Activated naive CD8-positive, alpha-beta T cell treated with anti-CD3 and anti-CD28 coated beads, Interleukin-2, amount 10 ng/mL, durations not matched to agents 7 days and 5 days (primary cell): ENCODE results near the gene PCA3. TPM values are rescaled to one million over a fixed set of nuclear protein-coding genes. Genes with fewer than 3 reads are reported as not detected.
"Not testable (repeated sequence)": the region's sequence is repeated elsewhere in the genome, so short reads cannot be mapped to it uniquely, and the experiment has no call there.

Experiments
- ATAC-seq: fragments of 150-1000 bp; cut with Tn5 transposase; one replicate; pipeline ENCODE4 v1.10.0; 2021; ENCODE audit warnings: low read depth, moderate library complexity
- POLR2A ChIA-PET: fragments of 350-600 bp; sonication (Branson Sonifier 250); formaldehyde crosslinking; loops from one replicate; lab custom pipeline; 2021; ENCODE audit warnings: antibody characterized with exemption; lab: Charles Lee
- DNase-seq: peaks from one replicate; pipeline ENCODE4 v3.0.0; 2021
- H3K27ac Mint-ChIP-seq: one replicate; pipeline ENCODE4 v1.8.0; 2022; ENCODE audit warnings: mild to moderate bottlenecking, mixed read lengths
- H3K27me3 Mint-ChIP-seq: one replicate; pipeline ENCODE4 v1.8.0; 2022; ENCODE audit warnings: mild to moderate bottlenecking, moderate library complexity, mixed read lengths
- H3K36me3 Mint-ChIP-seq: one replicate; pipeline ENCODE4 v1.8.0; 2021; ENCODE audit warnings: mild to moderate bottlenecking, mixed read lengths
- H3K4me1 Mint-ChIP-seq: one replicate; pipeline ENCODE4 v1.8.0; 2021; ENCODE audit warnings: mixed read lengths
- H3K4me3 Mint-ChIP-seq: one replicate; pipeline ENCODE4 v1.8.0; 2022; ENCODE audit warnings: mild to moderate bottlenecking, moderate library complexity, mixed read lengths
- H3K9me3 Mint-ChIP-seq: one replicate; pipeline ENCODE4 v1.8.0; 2021; ENCODE audit warnings: mixed read lengths
- total RNA-seq, 2 experiments: library from RNA; stranded (reverse); gene quantifications; one replicate each; pipeline ENCODE4 v1.2.3, GENCODE V29; 2021

PCA3 gene
- total RNA-seq, 2 experiments from 2014 or later: not detected

DNA sequence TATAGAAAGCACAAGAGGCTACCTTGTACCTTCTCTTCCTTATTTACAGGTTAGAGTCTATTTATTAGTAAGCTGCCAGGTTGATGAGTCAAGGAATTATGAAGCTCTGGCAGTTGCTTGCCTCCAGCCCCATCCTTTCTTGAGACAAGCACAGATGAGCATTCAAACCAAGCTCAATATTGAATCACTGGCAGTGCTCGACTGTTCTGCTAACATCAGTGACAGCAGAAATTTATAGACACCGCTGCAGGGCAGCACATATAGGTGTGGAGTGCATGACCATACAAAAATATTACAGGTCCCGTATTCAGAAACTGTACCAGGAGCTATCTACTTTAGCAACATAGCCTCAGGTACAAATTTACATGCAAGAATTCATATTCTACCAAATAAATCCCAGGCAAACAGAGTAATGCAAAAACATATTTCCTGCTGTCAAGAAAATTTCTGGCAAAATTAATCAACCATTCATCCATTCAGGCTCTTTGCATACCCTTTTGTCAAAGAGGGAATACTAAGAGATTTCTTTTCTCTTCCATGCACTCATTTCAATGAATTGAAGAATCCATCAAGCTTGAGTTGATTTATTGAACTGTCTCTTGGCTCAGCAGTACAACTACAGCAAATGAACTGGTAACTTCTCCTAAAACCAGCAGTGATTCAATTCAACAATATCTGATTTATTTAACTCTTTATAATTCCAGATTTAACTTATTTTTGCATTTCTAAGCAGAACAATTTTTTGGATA lies 26.9 kb upstream of the PCA3 start:
- H3K27me3 Mint-ChIP-seq: peaks cover 18% of the 10 kb centered on the region
- H3K4me3 Mint-ChIP-seq: no peak overlapping the region
- DNase-seq (no peak), ATAC-seq (no peak)
- H3K4me1 Mint-ChIP-seq: no peaks in the 10 kb centered on the region
- H3K9me3 Mint-ChIP-seq: peaks cover 5% of the 10 kb centered on the region
- no peaks in the 10 kb centered on the region for H3K36me3 Mint-ChIP-seq
- H3K27ac Mint-ChIP-seq: no peak overlapping the region
- POLR2A ChIA-PET: no interaction called here

DNA sequence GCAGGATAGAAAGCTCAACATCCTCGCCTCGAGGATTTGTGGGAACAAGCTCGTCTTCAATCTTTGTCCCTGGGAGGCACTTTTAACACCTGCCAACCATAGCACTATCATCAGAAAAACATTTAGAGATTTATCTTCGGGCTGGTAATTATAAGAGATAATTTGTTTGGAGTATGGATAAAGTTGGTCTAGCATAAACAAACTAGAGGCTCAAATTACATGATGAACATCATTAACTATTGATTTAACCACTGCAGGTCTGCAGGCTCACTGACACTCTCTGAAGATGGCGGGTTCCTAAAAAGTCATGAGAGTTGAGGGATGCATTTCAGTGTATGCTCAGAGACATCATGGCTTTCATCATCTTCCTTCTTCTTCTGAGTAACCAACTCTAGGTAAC lies 25.8 kb upstream of the PCA3 start:
- Mint-ChIP-seq H3K27ac (no peak overlapping the region), H3K4me3 (no peak overlapping the region), H3K4me1 (no peaks in the 10 kb centered on the region), H3K27me3 (peaks cover 18% of the 10 kb centered on the region), H3K9me3 (peaks cover 11% of the 10 kb centered on the region), H3K36me3 (no peaks in the 10 kb centered on the region)
- POLR2A ChIA-PET: no interaction called here
- no peak for ATAC-seq
- DNase-seq: no peak

DNA sequence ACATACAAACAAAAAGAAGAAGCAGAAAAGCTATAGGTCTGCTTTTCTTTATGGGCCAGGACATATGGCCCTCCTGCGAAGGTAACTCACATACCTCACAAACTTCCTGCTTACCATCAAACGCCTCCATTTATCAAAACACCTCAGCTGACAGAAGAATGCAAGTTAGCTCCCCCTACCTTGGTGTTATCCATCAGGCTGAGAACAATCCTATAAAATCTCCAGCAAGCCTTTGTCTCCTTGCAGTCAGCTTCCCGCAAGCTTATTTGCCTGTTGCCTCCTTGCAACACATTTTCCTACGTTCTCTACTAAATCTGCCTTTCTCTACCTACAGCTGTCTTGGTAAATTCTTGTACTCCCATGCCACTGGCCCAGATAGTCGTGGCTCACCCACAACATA lies 22.7 kb upstream of the PCA3 start:
- POLR2A ChIA-PET: no interaction called here
- Mint-ChIP-seq H3K4me3 (no peak overlapping the region), H3K27me3 (peaks cover 6% of the 10 kb centered on the region), H3K36me3 (no peaks in the 10 kb centered on the region), H3K9me3 (peaks cover 16% of the 10 kb centered on the region), H3K4me1 (no peaks in the 10 kb centered on the region), H3K27ac (no peak overlapping the region)
- DNase-seq: no peak
- no peak for ATAC-seq

DNA sequence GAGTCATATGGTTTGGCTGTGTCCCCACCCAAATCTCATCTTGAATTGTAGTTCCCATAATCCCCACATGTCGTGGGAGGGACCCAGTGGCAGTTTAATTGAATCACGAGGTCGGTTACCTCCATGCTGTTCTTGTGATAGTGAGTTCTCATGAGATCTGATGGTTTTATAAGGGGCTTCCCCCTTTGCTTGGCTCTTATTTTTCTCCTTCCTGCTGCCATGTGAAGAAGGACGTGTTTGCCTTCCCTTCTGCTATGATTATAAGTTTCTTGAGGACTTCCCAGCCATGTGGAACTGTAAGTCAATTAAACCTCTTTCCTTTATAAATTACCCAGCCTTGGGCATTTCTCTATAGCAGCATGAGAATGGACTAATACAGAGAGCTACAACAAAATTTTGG lies 21.3 kb upstream of the PCA3 start:
- POLR2A ChIA-PET, H3K4me1 Mint-ChIP-seq, DNase-seq, H3K27ac Mint-ChIP-seq, H3K36me3 Mint-ChIP-seq, H3K27me3 Mint-ChIP-seq, ATAC-seq, H3K4me3 Mint-ChIP-seq: not testable (repeated sequence)
- H3K9me3 Mint-ChIP-seq: peaks cover 16% of the 10 kb centered on the region

DNA sequence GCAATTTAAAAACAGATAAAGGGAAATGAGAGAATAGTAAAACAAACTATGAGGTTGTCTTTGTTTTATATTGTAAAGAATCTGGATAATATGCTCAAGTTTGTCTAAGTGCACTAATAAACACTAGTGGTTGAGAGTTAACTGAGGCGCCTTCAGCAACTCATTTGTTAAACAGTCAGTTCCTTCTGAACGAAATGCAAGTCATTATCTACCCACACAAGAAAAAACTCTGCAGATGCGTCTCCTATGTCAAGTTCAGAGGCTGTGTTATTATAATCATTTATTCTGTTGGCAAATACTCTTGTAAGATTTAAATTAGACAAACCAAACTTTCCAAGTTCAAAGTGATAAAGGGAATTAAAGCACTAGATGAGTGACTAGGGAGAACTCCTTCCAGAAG lies 20.3 kb upstream of the PCA3 start:
- POLR2A ChIA-PET: no interaction called here
- no peaks in the 10 kb centered on the region for H3K4me1 Mint-ChIP-seq

DNA sequence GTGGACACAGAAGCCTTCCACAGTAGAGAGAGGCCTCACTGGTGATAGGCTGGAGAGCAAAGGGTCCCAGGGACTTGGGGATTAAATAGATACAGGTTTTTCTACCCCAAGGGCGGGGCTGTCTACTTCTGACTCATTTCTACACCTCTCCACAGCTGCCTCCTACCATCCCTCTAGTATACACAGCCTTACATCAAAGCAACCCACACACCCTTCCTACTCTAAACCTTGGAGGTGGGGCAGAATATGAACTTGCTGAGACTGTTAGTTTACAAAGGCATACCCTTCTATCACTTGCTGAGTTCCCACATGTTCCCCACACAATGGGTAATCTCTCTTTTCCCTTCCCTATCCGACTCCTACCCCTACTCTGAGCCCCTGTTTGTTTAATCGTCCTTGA lies 19.9 kb upstream of the PCA3 start:
- no peak for DNase-seq
- peaks cover 16% of the 10 kb centered on the region for H3K9me3 Mint-ChIP-seq
- H3K27me3 Mint-ChIP-seq: peaks cover 6% of the 10 kb centered on the region
- POLR2A ChIA-PET: no interaction called here
- H3K4me3 Mint-ChIP-seq: no peak overlapping the region
- H3K36me3 Mint-ChIP-seq: no peaks in the 10 kb centered on the region
- no peak overlapping the region for H3K27ac Mint-ChIP-seq
- H3K4me1 Mint-ChIP-seq: no peaks in the 10 kb centered on the region
- no peak for ATAC-seq

More for the DNA sequence above, 20.3 kb upstream of the PCA3 start:
- Mint-ChIP-seq H3K27me3 (peaks cover 6% of the 10 kb centered on the region), H3K9me3 (peaks cover 16% of the 10 kb centered on the region), H3K4me3 (no peak overlapping the region), H3K36me3 (no peaks in the 10 kb centered on the region), H3K27ac (no peak overlapping the region)
- DNase-seq: no peak
- ATAC-seq: no peak

DNA sequence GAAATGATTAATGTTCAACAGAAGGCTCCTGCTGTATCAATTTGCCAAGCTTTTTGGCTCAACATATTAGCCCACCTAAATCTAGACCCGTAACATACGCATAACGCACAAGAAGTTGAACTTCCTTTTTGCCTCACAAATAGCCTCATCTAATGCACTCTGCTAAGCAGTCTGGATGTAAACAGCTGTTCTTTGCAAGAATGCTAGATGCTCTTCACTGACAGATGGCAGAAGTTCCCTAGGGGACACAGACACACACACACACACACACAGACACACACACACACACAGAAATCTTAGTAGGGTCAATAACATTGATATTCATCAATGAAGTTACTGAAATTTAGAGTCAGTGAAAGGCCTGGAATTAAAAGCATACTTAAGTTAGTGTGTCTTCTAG lies 13.2 kb upstream of the PCA3 start:
- H3K27ac Mint-ChIP-seq: no peak overlapping the region
- no peaks in the 10 kb centered on the region for H3K4me1 Mint-ChIP-seq
- H3K4me3 Mint-ChIP-seq: no peak overlapping the region
- no peaks in the 10 kb centered on the region for H3K27me3 Mint-ChIP-seq
- POLR2A ChIA-PET: no interaction called here
- H3K36me3 Mint-ChIP-seq: no peaks in the 10 kb centered on the region
- ATAC-seq (no peak), DNase-seq (no peak)
- no peaks in the 10 kb centered on the region for H3K9me3 Mint-ChIP-seq

DNA sequence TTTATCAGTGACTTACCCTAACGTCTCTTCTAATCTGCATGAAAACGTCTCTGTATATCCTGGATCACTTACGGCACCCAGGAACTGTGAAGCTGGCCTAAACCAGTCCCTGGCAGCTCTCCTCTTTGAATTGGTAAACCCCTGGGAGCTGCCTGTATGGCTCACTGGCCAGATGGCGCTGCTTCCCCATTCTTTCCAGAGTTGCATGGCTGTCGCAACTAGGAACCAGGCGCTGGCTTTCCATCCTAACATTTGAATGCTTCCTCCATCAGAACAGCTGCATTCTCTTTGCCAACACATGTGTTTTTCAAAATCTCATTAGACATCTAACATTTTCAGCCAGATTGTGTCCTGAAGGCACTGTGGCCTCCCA lies 8.0 kb upstream of the PCA3 start:
- Mint-ChIP-seq H3K27ac (no peak overlapping the region), H3K9me3 (no peaks in the 10 kb centered on the region), H3K4me1 (no peaks in the 10 kb centered on the region), H3K4me3 (no peak overlapping the region), H3K27me3 (peaks cover 2% of the 10 kb centered on the region), H3K36me3 (no peaks in the 10 kb centered on the region)
- no peak for ATAC-seq
- no peak for DNase-seq
- POLR2A ChIA-PET: no interaction called here

DNA sequence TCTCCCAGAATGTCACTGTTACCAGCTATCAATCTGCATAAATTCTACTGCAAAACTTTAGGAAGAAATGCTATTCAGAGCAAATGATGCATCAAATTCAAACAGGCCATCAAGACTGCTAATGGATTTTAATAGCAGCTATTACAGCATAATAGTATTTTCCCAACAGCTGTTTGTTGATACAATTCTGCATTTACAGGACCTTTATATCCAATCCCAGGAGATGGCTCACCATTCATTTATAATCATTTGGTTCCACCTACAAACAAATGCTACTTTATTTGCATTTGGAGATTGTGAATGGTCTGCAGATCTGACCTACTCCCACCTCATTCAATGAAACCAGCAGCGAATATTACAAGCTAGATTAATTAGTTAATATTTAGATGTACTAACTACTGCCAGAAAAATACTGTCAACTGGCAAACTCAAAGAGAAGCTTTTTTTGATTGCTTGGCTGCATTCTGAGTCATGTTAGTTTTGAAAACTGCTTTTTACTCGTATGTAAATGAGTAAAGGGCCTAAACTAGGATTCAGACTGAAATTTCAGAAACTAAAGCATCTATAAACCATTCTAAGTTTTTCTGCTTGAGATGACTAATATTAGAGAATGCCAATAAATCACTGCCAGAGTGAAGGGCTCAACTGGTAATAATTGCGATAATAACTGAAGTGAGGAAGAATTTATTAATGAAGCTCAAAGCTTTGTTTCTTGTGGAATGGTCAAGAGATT lies 7.1 kb upstream of the PCA3 start:
- peaks cover 2% of the 10 kb centered on the region for H3K27me3 Mint-ChIP-seq
- no peak for ATAC-seq
- H3K9me3 Mint-ChIP-seq: no peaks in the 10 kb centered on the region
- H3K27ac Mint-ChIP-seq: no peak overlapping the region
- H3K36me3 Mint-ChIP-seq: no peaks in the 10 kb centered on the region
- H3K4me1 Mint-ChIP-seq: no peaks in the 10 kb centered on the region
- H3K4me3 Mint-ChIP-seq: no peak overlapping the region
- no peak for DNase-seq
- POLR2A ChIA-PET: no interaction called here

DNA sequence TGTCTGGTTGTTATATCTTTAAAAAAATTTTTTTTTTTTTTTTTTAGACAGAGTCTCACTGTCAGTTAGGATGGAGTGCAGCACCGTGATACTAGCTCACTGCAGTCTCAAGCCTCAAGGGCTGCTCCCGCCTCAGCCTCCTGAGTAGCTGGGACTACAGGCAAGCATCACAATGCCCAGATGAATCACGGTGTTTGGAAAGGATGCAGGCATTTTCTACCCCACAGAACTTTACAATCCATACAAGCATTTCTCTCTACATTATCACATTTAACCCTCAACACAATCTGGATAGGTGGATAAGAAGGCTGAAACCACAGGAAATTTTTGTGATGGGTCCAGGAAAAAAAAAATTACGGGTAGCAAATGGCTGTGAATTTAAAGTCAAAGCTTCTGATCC lies 5.8 kb upstream of the PCA3 start:
- no peaks in the 10 kb centered on the region for H3K36me3 Mint-ChIP-seq
- ATAC-seq (no peak), DNase-seq (no peak)
- H3K27me3 Mint-ChIP-seq: peaks cover 2% of the 10 kb centered on the region
- H3K4me3 Mint-ChIP-seq: no peak overlapping the region
- POLR2A ChIA-PET: no interaction called here
- no peaks in the 10 kb centered on the region for H3K4me1 Mint-ChIP-seq
- H3K27ac Mint-ChIP-seq: no peak overlapping the region
- H3K9me3 Mint-ChIP-seq: no peaks in the 10 kb centered on the region

DNA sequence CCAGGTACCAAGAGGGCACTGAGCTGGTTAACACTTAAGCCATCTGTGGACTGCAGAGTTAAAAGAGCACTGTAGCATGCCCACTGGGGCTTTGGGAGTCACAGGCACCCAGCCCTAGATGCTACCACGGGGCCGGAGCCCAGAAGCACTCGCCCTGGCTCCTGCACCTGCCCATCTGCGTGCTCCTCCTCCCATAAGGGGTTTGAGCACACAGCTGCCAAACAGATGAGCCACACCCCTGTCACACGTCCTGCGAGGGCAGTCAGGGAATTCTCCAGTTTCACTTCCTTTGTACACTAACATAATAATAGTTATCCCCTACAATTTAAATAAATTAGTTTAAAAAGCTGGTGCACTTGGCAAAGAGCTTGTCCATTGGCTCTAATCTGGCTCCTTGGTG lies 4.5 kb upstream of the PCA3 start:
- H3K36me3 Mint-ChIP-seq: no peaks in the 10 kb centered on the region
- no peaks in the 10 kb centered on the region for H3K4me1 Mint-ChIP-seq

DNA sequence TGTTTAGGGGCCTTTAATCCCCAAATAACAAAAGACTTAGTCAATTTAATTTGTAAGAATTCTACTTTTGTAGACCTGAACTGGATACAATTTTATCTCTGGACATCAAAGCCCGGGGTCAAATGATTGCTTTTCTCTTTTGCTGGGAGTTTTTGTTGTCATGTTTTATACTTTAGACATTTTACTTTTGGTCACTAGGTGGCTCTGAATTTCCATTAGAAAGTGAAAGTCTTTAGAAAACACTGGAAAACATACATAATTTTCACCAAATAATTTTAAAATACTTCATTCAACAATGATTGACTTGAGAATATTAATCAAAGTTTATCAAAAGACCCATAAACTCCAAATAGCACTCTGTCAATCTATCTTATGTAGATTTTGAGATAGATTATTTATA lies 2.8 kb upstream of the PCA3 start:
- Mint-ChIP-seq H3K27me3 (peaks cover 2% of the 10 kb centered on the region), H3K9me3 (no peaks in the 10 kb centered on the region), H3K4me1 (no peaks in the 10 kb centered on the region), H3K4me3 (no peak overlapping the region), H3K36me3 (no peaks in the 10 kb centered on the region), H3K27ac (no peak overlapping the region)
- ATAC-seq: no peak
- POLR2A ChIA-PET: no interaction called here
- no peak for DNase-seq

More for the DNA sequence above, 4.5 kb upstream of the PCA3 start:
- POLR2A ChIA-PET: no interaction called here
- Mint-ChIP-seq H3K4me3 (no peak overlapping the region), H3K9me3 (no peaks in the 10 kb centered on the region), H3K27me3 (peaks cover 2% of the 10 kb centered on the region), H3K27ac (no peak overlapping the region)
- ATAC-seq (no peak), DNase-seq (no peak)

DNA sequence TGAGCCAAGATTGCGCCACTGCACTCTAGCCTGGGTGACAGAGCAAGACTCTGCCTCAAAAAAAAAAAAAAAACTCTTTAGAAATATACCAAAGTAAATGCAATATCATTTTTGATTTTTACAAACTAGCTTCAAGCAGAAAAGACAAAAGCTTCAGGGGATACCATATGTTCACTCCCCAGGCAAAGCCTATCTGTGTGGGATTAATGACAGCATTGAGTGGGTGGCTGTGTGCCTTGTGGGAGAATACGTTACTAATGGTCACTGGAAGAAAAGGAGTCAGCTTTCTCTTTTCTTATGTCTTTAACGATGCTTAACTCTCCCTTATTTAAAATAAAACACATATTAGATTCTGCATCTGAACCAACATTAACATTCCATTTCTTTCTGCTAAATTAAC lies 1.9 kb downstream of the PCA3 start:
- Mint-ChIP-seq H3K9me3 (no peaks in the 10 kb centered on the region), H3K27me3 (peaks cover 18% of the 10 kb centered on the region), H3K4me1 (no peaks in the 10 kb centered on the region), H3K4me3 (no peak overlapping the region), H3K36me3 (no peaks in the 10 kb centered on the region), H3K27ac (no peak overlapping the region)
- POLR2A ChIA-PET: no interaction called here
- no peak for DNase-seq
- no peak for ATAC-seq

DNA sequence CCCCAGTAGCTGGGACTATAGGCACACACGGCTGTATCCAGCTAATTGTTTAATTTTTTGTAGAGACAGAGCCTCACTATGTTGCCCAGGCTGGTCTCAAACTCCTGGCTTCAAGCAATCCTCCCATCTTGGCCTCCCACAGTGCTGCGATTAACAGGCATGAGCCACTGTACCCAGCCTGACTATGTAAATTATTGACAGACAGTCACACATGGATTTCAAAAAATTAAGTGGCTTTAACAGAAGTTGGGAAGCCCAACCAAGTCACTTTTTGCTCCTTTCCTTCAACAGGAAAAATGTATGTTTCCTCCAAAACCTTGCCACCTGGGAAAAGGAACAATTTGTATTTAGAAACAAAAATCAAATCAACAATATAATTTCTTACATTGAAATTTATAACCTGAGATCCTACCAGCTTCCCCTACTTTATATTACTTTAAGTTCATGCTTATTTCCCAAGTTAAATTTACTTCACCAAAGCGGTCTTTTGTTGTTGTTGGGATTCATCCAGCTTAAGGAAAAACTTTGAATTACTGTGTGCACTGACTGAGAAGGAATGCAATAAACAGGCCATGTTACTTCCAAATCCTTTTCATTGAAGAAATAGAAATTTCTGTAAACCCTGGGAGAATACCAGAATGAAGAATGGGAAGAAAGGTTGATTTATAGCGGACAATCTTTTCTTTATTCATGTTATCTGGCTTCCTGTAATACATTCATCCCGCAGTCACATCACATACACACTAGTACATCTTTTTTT lies 8.6 kb downstream of the PCA3 start:
- no peak overlapping the region for H3K4me3 Mint-ChIP-seq
- no peak for ATAC-seq
- POLR2A ChIA-PET: no interaction called here
- no peak for DNase-seq
- H3K9me3 Mint-ChIP-seq: no peaks in the 10 kb centered on the region
- peaks cover 5% of the 10 kb centered on the region for H3K4me1 Mint-ChIP-seq
- no peak overlapping the region for H3K27ac Mint-ChIP-seq
- H3K36me3 Mint-ChIP-seq: no peaks in the 10 kb centered on the region
- H3K27me3 Mint-ChIP-seq: peaks cover 21% of the 10 kb centered on the region
